NOMO-1 treated with dmso at 0.1 percent for 144 hours (cell line): ENCODE results near the gene PCDHA3.
"Not testable (repeated sequence)": the region's sequence is repeated elsewhere in the genome, so short reads cannot be mapped to it uniquely, and the experiment has no call there.

Experiments
- DNase-seq: peaks from one replicate; lab custom pipeline; 2025; ENCODE audit not compliant: unreplicated experiment; lab: John Stamatoyannopoulos, UW

Gene PCDHA3

DNA sequence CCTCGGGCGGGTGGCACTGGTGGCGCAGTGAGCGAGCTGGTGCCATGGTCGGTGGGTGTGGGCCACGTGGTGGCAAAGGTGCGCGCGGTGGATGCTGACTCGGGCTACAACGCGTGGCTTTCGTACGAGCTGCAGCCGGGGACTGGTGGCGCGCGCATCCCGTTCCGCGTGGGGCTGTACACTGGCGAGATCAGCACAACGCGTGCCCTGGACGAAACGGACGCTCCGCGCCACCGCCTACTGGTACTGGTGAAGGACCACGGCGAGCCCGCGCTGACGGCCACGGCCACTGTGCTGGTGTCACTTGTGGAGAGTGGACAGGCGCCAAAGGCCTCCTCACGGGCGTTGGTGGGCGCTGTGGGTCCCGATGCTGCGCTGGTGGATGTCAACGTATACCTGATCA, 8.0 kb downstream of the PCDHA3 start:
- no peak for DNase-seq

DNA sequence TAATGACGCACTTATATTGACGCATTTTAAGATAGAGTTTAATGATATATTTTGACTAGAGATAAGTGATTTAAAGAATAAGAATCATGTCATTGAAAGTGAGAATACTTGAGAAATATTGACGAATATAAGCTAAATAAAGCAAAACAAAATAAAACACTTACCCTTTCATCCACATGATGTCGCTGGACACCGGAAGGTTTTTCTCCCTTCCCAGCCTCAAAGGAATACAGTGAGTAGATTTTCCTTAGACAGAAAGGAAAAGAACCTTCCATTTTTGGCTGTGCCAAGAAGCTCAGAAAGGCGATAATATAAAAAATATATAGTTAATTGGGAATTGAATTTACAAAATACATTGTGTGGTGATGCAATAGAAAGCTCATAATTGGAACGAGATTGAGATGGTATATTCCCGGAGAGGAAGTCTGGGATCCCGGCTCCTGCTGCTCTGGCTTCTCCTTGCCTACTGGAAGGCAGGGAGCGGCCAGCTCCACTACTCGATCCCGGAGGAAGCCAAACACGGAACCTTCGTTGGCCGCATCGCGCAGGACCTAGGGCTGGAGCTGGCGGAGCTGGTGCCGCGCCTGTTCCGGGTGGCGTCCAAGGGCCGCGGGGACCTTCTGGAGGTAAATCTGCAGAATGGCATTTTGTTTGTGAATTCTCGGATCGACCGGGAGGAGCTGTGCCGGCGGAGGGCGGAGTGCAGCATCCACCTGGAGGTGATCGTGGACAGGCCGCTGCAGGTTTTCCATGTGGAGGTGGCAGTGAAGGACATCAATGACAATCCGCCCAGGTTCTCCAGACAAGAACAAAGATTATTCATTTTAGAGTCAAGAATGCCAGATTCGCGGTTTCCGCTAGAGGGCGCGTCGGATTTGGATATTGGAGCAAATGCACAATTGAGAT, 20.8 kb downstream of the PCDHA3 start, which contains the start of gene PCDHA5:
Gene PCDHA5, plus strand, starts transcription at position 239 of the 906 bp plus-strand sequence.
- DNase-seq: no peak

DNA sequence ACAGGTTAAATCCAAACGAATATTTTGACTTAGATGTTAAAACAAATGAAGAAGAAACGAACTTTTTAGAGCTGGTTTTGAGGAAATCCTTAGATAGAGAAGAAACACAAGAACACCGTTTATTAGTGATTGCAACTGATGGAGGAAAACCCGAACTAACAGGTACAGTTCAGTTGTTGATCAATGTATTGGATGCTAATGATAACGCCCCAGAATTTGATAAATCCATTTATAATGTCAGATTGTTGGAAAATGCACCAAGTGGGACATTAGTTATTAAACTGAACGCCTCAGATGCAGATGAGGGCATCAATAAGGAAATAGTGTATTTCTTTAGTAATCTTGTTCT, 21.4 kb downstream of the PCDHA3 start:
- DNase-seq: no peak

DNA sequence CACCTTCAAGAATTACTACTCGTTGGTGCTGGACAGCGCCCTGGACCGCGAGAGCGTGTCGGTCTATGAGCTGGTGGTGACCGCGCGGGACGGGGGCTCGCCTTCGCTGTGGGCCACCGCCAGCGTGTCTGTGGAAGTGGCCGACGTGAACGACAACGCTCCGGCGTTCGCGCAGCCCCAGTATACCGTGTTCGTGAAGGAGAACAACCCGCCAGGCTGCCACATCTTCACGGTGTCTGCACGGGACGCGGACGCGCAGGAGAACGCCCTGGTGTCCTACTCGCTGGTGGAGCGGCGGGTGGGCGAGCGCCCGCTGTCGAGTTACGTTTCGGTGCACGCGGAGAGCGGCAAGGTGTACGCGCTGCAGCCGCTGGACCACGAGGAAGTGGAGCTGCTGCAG, 22.1 kb downstream of the PCDHA3 start:
- not testable (repeated sequence) for DNase-seq

DNA sequence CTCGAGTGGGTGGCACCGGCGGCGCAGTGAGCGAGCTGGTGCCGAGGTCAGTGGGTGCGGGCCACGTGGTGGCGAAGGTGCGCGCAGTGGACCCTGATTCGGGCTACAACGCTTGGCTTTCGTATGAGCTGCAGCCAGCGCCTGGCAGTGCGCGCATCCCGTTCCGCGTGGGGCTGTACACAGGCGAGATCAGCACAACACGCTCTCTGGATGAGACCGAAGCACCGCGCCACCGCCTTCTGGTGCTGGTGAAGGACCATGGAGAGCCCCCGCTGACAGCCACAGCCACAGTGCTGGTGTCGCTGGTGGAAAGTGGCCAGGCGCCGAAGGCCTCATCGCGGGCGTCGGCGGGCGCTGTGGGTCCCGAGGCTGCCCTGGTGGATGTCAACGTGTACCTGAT, 22.6 kb downstream of the PCDHA3 start:
- DNase-seq: no peak

DNA sequence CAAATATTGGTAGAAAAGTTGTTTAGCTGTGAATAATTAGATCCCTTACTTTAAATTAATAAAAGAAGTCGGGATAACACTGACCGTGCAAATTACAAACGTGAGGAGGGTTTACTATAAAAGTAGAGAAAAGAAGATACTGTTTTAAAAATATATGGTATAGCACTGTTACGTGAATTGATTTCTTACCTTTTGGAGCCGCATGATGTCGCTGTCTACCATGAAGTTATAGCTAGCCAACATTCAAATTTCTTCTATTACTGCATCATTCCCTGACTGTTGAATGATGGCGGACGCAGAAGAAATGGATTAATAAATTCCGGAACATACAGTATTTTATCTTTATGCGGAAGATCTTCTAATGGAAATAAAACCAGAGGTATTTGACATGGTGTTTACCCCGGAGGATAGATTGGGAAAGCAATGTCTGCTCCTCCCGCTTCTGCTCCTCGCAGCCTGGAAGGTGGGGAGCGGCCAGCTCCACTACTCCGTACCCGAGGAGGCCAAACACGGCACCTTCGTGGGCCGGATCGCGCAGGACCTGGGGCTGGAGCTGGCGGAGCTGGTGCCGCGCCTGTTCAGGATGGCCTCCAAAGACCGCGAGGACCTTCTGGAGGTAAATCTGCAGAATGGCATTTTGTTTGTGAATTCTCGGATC, 27.0 kb downstream of the PCDHA3 start, which contains the start of gene PCDHA6:
Gene PCDHA6, plus strand, starts transcription at position 257 of the 658 bp plus-strand sequence. Its CDS starts 132 bp downstream, at position 389.
- DNase-seq: no peak

DNA sequence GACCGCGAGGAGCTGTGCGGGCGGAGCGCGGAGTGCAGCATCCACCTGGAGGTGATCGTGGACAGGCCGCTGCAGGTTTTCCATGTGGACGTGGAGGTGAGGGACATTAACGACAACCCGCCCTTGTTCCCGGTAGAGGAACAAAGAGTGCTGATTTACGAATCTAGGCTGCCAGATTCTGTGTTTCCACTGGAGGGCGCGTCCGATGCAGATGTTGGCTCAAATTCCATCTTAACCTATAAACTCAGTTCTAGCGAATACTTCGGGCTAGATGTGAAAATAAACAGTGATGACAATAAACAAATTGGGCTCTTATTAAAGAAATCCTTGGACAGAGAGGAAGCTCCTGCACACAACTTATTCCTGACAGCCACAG, 27.5 kb downstream of the PCDHA3 start:
- no peak for DNase-seq

DNA sequence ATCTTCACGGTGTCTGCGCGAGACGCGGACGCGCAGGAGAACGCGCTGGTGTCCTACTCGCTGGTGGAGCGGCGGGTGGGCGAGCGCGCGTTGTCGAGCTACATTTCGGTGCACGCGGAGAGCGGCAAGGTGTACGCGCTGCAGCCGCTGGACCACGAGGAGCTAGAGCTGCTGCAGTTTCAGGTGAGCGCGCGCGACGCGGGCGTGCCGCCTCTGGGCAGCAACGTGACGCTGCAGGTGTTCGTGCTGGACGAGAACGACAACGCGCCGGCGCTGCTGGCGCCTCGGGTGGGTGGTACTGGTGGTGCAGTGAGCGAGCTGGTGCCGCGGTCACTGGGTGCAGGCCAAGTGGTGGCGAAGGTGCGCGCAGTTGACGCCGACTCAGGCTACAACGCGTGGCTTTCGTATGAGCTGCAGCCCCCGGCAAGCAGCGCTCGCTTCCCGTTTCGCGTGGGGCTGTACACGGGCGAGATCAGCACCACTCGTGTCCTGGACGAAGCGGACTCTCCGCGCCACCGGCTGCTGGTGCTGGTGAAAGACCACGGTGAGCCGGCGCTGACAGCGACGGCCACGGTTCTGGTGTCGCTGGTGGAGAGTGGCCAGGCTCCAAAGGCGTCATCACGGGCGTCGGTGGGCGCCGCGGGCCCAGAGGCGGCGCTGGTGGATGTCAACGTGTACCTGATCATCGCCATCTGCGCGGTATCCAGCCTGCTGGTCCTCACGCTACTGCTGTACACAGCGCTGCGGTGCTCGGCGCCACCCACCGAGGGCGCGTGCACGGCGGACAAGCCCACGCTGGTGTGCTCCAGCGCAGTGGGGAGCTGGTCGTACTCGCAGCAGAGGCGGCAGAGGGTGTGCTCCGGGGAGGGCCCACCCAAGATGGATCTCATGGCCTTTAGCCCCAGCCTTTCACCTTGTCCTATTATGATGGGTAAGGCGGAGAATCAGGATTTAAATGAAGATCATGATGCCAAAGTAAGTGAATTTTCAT, 28.9 kb downstream of the PCDHA3 start:
- not testable (repeated sequence) for DNase-seq

DNA sequence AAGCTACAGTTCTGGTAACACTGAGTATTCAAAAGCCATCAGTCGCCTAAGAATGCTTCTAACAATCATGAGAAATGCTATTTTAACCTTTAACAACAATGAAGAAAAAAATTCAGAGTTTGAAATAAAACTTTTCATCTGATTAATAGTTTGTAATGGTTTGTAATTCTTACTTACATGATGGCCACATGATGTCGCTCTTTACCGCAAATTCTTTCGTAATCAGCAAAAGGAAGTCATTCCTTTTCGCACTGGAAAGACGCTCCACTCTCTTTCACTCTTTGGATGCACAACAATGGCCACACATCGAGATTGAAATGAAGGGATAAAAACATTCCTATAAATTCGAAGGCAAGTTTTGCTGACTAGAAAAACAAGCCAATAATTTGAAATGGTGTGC, 33.1 kb downstream of the PCDHA3 start, which contains the start of gene PCDHA7:
Gene PCDHA7, plus strand, starts transcription at position 277 of the 400 bp plus-strand sequence. Its CDS starts 115 bp downstream, at position 392.
- DNase-seq: no peak

DNA sequence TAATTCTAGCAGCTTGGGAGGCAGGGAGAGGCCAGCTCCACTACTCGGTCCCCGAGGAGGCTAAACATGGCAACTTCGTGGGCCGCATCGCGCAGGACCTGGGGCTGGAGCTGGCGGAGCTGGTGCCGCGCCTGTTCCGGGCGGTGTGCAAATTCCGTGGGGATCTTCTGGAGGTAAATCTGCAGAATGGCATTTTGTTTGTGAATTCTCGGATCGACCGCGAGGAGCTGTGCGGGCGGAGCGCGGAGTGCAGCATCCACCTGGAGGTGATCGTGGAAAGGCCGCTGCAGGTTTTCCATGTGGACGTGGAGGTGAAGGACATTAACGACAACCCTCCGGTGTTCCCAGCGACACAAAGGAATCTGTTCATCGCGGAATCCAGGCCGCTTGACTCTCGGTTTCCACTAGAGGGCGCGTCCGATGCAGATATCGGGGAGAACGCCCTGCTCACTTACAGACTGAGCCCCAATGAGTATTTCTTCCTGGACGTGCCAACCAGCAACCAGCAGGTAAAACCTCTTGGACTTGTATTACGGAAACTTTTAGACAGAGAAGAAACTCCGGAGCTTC, 33.7 kb downstream of the PCDHA3 start:
- DNase-seq: not testable (repeated sequence)

DNA sequence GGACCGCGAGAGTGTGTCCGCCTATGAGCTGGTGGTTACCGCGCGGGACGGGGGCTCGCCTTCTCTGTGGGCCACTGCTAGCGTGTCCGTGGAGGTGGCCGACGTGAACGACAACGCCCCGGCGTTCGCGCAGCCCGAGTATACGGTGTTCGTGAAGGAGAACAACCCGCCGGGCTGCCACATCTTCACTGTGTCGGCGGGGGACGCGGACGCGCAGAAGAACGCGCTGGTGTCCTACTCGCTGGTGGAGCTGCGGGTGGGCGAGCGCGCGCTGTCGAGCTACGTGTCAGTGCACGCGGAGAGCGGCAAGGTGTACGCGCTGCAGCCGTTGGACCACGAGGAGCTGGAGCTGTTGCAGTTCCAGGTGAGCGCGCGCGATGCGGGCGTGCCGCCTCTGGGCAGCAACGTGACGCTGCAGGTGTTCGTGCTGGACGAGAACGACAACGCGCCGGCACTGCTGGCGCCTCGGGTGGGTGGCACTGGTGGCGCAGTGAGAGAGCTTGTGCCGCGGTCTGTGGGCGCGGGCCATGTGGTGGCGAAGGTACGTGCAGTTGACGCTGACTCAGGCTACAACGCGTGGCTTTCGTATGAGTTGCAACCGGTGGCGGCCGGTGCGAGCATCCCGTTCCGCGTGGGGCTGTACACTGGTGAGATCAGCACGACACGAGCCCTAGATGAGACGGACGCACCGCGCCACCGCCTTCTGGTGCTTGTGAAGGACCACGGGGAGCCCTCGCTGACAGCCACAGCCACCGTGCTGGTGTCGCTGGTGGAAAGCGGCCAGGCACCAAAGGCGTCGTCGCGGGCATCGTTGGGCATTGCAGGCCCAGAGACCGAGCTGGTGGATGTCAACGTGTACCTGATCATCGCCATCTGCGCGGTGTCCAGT, 35.0 kb downstream of the PCDHA3 start:
- no peak for DNase-seq

DNA sequence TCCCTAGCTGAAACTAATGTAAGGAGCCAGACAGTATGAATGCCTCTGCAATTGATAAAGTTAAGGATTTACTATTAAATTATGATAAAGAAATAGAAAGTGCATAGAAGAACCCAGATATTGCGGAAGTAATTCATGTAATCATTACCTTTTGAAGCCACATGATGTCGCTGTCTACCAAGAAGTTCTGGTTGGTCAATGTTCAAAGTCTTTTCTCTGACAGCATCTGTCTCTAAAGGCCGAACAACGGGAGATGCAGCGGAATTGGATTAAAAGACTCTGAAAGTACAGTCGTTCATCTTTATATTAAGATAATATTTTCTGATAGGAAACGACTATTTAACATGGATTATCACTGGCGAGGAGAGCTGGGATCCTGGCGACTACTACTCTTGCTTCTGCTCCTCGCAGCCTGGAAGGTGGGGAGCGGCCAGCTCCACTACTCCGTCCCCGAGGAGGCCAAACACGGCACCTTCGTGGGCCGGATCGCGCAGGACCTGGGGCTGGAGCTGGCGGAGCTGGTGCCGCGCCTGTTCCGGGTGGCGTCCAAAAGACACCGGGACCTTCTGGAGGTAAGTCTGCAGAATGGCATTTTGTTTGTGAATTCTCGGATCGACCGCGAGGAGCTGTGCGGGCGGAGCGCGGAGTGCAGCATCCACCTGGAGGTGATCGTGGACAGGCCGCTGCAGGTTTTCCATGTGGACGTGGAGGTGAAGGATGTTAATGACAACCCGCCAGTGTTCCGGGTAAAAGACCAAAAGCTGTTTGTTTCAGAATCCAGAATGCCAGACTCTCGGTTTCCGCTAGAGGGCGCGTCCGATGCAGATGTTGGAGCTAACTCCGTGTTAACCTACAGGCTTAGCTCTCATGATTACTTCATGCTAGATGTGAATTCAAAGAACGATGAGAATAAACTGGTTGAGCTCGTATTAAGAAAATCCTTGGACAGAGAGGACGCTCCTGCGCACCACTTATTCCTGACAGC, 40.4 kb downstream of the PCDHA3 start, which contains the start of gene PCDHA8:
Gene PCDHA8, plus strand, starts transcription at position 210 of the 985 bp plus-strand sequence. Its CDS starts 135 bp downstream, at position 345.
- no peak for DNase-seq

DNA sequence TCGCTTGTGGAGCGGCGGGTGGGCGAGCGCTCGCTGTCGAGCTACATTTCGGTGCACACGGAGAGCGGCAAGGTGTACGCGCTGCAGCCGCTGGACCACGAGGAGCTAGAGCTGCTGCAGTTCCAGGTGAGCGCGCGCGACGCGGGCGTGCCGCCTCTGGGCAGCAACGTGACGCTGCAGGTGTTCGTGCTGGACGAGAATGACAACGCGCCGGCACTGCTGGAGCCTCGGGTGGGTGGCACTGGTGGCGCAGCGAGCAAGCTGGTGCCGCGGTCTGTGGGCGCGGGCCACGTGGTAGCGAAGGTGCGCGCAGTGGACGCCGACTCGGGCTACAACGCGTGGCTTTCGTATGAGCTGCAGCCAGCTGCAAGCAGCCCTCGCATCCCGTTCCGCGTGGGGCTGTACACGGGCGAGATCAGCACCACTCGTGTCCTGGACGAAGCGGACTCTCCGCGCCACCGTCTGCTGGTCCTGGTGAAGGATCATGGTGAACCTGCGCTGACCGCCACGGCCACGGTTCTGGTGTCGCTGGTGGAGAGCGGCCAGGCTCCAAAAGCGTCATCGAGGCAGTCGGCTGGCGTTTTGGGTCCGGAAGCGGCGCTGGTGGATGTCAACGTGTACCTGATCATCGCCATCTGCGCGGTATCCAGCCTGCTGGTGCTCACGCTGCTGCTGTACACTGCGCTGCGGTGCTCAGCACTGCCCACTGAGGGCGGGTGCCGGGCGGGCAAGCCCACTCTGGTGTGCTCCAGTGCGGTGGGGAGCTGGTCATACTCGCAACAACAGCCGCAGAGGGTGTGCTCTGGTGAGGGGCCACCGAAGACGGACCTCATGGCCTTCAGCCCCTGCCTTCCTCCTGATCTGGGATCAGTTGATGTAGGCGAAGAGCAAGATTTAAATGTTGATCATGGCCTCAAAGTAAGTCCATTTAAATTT, 42.2 kb downstream of the PCDHA3 start:
- no peak for DNase-seq

DNA sequence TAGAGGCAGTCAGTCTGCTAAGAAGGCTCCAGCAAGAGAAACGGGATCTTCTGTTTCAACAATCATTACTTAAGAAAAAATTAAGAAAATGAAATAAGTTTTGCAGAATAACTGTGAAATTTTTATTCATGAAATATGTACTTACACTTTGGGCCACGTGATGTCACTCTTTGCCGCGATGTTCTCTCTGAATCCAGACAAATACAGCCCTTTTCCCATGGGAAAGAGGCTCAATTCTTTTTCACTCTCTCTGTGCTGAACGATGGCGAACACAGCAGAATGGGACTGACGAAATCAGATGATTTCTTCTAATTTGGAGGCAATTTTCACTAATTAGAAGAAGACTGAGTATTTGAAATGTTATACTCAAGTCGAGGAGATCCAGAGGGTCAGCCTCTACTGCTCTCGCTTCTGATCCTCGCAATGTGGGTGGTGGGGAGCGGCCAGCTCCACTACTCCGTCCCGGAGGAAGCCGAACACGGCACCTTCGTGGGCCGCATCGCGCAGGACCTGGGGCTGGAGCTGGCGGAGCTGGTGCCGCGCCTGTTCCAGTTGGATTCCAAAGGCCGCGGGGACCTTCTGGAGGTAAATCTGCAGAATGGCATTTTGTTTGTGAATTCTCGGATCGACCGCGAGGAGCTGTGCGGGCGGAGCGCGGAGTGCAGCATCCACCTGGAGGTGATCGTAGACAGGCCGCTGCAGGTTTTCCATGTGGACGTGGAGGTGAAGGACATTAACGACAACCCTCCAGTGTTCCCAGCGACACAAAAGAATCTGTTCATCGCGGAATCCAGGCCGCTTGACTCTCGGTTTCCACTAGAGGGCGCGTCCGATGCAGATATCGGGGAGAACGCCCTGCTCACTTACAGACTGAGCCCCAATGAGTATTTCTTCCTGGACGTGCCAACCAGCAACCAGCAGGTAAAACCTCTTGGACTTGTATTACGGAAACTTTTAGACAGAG, 47.6 kb downstream of the PCDHA3 start, which contains the start of gene PCDHA9:
Gene PCDHA9, plus strand, starts transcription at position 244 of the 964 bp plus-strand sequence. Its CDS starts 114 bp downstream, at position 358.
- DNase-seq: not testable (repeated sequence)

DNA sequence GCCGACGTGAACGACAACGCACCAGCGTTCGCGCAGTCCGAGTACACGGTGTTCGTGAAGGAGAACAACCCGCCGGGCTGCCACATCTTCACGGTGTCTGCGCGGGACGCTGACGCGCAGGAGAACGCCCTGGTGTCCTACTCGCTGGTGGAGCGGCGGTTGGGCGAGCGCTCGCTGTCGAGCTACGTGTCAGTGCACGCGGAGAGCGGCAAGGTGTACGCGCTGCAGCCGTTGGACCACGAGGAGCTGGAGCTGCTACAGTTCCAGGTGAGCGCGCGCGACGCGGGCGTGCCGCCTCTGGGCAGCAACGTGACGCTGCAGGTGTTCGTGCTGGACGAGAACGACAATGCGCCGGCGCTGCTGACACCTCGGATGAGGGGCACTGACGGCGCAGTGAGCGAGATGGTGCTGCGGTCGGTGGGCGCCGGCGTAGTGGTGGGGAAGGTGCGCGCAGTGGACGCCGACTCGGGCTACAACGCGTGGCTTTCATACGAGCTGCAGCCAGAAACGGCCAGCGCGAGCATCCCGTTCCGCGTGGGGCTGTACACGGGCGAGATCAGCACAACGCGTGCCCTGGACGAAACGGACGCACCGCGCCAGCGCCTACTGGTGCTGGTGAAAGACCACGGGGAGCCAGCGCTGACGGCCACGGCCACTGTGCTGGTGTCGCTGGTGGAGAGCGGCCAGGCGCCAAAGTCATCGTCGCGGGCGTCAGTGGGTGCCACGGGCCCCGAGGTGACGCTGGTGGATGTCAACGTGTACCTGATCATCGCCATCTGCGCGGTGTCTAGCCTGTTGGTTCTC, 49.2 kb downstream of the PCDHA3 start:
- not testable (repeated sequence) for DNase-seq
